ENCODE measurements around the gene SMIM43.
"Not testable (repeated sequence)": the region's sequence is repeated elsewhere in the genome, so short reads cannot be mapped to it uniquely, and the experiment has no call there.

SMIM43 gene

DNA sequence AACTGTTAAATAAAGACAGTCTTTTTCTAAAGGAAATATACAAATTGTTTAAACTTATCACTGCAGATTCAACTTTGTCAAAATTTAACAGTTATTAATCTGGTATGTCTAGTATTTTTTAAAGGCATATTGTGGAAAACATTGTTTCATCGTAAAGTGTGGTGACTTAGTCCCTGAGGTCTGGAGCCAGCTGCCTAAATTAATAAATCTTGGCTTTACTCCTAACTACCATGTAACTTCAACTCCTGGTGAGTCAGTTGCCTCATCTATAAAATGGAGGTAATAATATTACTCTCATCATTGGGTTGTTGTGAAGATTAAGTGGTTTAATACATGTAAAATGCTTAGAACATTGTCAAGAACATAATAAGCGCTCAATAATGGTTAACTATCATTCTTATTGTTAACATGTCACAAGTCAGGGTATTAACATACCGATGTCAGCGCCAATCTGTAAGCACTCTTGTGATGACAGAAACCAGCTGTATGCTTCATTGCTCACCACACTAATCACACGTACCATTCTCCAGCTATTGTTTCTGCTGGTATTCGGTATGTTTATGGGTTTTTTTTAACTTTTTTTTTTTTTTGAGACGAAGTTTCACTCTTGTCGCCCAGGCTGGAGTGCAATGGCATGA is 14.1 kb upstream of the SMIM43 start:
- DNase-seq = no peak

DNA sequence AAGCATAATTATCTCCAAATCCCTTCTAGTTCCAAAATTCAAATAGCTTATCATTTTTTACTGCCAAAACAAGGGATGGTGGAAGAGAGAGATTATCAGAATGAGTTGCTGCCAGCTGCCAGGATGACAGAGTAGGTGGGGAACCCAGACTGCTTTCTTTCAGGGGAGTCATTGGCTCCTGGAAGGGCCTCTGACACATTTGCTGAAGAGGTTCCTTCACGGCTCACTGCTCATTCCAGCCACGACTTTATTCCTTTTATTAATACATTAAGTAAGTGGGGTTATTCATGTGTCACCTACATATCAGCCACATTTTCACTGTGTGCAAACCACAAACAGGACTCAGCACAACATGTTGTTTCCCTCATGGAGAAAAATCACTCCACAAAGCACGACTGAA is 12.7 kb upstream of the SMIM43 start:
- no peak for DNase-seq

DNA sequence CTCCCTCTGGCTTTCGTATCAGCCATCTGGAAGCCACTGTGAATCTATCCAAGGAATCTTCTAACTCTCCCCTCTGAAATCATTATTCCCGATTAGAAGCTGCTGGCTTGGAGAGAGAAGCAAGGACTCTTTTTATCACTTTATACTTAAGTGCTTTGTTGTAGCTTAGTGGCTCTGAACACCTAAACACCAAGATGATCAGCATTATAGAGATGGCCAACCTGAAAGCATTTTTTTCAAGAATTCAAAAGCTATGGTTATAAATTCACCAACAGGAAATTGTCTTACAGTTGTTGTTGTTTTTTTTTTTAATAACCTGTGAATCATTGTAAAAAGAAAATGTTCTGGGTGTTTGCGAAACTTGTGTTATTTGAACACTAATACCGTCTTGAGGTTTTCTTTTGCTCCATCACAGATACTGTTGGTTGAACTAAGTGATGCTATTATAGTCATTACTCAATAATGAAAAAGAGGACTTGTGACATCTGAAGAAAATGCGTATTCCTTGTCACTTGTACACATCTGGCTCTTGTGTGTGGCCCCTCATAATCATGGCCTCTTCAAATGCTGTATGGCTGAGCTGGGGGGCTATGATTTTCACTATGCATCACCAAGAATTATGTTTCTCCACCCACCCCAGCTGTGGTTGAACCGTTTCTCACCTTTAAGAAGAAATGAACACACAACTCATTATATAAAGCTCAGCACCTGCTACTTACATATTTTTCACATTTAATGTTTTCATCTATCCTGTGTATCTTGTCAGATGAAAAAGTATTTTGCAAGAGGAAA is 11.8 kb upstream of the SMIM43 start:
- DNase-seq = no peak

DNA sequence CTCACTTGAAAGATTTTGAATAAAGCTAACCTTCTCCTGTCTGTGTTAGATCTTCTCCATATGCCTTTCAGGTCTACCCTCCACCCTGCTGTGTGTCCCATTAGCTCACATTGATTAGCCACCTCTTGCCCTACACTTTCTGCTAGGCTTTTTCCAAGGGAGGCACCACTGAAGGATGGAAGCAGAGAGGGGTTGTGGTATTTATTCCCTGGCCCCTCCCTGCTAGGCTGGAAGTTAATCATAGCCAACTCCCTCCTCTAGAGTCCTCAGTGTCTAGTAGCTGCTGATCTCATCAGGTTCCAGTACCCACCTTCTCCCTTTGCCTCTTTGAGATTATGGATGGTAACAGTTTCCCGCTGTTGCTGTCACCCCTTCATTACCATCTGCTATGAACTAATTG is 8.9 kb upstream of the SMIM43 start:
- DNase-seq = no peak

DNA sequence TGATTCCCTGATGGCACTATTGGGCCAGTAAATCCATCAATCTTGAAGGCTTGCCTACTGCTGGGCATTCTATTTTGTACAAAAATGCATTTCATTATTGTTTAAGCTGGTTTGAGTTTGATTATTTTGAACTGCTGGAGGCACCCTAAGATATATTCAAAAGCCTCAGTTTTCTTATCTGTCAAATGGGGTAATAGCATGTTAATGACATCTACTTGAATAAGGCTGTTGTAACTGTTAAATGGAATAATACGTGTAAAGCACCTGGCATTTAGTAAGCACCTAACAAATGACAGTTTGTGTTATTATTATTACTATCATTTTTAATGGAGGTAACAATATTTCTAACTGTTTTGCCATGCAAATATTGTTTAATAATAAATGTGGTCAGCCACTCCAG is 6.9 kb upstream of the SMIM43 start:
- DNase-seq = no peak

DNA sequence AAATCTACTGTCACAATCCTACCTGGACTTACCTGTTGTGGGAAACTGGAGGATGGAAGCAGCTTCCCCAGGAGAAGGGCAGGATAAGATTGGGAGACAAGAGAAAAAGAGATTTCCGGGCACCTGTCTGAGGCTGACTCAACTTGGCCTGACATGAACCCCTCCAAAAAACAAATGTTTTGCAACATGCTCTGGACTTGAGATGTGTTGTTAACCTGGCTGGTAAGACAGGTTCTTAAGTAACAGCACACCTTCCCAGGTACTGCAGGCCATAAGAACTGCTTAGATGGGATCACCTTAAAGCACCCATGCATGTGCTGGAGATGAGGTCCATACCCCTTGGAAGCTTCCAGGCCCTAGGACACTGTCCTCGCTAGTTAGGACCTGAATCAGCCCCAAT is 4.4 kb upstream of the SMIM43 start:
- no peak for DNase-seq

DNA sequence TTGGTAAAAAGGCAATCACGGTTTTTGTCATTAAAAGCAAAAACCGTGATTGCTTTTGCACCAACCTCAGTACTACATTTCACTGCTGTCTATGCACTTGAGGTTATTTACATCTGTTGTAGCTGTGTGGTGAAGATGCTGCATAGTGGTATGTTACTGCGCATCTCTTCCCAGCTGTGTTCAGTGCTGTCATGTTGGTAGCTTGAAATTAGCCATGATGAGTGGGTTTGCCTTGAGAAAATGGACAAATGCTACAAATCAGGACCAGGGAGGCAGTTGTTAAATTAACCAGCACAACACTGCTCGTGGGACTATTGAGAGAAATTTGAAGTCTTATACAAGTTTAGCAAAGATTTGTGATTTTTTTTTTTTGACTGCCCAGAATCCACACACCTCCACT is 2.2 kb upstream of the SMIM43 start:
- no peak for DNase-seq

DNA sequence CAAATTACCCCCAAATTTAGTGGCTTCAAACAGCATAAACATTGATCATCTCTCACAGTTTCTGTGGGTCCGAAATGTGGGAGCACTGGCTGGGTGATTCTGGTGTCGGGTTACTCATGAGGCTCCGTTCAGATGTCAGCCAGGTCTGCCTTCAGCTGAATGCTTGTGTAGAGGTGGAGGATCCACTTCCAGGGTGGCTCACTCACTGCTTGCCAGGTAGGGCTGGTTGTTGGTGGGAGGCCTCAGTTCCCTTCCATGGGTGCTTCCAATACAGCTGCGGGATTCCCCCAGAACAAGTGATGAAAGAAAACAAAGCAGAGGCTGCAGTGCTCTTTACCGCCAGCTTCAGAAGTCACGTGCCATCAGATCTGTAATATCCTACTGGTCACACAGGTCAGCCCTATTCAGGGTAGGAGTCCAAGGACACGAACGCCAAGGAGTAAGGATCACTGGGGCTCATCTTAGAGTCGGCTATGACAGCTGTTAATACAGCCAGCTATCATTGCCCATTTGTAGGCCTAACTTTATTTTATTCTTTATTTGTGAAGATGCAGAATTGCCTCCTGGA is 1.1 kb upstream of the SMIM43 start:
- DNase-seq = no peak

DNA sequence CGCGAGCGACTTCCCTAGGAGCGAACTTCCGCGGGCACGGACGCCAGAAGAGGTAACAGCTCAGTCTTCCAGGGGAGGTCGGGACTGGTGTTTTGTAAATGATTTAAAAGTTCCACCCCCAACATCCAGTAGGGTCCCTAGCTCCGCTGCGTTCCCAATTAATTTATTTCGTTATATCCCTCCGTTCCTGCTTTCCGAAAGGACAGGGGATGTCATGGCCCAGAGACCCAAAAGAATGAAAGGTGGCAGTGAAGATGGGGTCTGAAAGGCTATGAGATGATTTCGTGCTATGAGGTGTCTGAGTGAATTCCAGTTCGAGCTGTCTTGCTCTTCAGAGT is 373 bp upstream of the SMIM43 start:
- no peak for DNase-seq

DNA sequence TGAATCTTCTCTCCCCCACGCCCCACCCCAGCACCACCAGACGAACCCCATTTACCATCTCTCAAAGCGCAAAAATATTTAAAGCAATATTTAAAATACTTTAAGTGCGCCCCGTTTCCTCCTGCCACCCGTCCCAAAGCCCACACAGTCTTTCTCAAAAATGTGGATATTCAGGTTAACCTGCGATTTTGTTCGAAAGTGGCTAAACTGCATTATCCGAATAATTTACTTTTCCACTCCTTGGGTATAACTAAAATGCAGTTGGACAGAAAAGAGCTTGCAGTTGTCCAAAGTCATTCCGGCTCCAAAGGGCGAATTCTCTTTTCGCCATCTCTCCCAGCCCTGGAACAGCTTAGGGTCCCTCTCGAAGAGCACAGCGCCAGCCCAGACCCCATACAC is 662 bp downstream of the SMIM43 start:
- no peak for DNase-seq

DNA sequence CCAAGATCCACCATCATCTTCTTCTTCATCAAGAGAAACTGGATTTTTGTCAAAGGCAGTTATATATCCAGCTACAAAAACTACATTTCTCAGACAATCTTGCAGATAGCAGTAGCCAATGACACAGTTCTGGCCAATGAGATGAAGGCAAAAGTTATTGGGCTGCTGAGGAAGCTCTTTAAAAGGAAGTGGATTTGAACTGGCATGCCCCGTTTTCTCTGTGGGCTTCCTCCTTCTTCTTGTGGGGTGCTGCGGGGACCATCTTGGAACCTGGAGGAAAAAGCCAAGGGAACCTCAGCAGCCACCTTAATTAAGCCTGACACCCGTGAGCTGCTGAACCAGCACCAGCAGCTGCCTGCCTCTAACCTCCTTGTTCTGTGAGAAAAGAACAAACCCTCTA is 4.8 kb downstream of the SMIM43 start:
- DNase-seq = no peak

DNA sequence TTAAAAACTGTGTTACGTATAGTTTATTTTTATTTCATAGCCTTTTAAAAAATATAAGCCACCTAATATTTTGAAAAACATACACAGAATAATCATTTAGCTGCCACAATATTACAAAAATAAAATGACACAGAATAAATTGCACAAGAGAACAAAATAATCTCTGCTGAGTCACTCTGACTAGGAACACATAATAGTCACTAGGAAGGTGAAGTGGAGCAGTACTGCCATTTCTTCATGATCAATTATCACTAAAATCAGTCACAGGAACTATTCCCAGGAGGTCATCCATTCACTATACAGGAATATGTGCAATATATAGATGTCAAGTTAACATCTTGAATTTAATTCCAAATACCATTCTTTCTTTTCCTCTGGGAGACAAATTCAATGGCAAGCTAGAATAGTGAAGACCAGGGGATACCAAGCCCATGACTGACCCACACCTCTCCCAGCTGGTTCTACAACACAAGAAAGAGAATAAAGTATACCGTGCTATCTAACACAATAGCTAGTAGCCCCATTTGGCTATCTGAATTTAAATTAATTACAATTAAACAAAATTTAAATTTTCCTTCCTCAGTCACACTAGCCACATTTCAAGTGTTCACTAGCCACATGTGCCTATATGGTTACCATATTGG is 5.9 kb downstream of the SMIM43 start:
- no peak for DNase-seq

DNA sequence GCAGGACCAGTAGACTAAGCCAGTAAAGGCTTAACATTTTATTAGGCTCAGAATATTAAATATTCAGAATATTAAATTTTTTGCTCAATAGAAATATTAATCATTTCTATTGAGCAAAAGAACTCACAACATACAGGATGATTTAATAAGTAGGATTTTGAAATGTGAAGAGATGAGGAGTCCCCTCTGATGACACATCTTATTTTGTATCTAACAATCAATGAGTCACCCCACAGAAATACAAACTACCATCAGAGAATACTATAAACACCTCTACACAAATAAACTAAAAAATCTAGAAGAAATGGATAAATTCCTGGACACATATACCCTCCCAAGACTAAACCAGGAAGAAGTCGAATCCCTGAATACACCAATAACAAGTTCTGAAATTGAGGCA is 12.8 kb downstream of the SMIM43 start:
- not testable (repeated sequence) for DNase-seq

DNA sequence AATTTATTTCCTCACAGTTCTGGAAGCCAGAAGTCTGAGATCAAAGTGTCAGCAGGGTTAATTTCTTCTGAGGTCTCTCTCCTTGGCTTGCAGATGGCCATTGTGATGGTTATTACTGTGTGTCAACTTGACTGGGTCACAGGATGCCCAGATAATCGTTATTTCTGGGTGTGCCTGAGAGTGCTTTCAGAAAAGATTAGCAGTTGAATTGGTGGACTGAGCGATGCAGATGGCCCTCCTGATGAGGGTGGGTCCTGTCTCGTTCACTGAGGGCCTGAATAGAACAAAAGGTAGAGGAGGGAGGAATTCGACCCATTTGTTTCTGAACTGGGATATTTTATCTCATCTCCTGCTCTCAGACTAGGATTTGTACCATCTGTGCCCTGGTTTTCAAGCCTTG is 15.7 kb downstream of the SMIM43 start:
- DNase-seq = no peak

DNA sequence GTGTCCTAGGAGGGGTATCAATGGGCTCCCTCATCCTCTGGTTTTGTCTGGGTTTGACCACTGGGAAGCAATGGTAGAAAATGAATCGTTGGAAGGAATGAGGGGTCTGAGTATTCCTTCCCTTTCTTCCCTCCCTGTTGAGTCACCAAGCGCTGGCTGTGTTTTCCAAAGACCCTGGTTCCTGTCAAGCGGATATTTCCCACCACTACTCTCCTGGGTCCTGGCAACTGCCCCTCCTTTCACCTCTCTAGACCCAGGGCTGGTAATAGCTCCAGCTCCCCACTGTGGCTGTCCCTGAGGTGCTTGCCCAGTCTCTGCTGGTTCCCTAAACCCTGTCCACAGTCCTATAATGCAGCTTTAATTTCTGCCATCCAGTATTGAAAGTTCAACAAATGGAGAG is 22.2 kb downstream of the SMIM43 start:
- no peak for DNase-seq

DNA sequence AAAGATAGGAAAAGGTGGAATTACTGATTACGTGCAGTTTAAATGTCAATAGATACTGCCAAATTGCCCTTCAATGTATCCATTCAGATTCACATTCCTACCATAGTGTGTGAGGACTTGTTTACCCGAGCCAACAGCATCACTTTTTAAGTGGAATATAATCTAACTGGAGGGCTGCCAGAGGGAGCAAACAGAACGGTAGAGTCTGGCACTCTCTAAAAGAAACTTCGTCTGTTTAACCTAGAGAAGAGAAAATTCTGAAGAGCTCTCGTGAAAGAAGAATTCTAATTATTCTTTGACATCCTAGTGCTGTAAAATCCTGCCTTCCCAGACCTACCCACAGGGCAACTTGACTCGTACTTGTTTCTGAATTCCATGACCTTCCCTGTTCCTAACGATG is 23.2 kb downstream of the SMIM43 start:
- DNase-seq = no peak

DNA sequence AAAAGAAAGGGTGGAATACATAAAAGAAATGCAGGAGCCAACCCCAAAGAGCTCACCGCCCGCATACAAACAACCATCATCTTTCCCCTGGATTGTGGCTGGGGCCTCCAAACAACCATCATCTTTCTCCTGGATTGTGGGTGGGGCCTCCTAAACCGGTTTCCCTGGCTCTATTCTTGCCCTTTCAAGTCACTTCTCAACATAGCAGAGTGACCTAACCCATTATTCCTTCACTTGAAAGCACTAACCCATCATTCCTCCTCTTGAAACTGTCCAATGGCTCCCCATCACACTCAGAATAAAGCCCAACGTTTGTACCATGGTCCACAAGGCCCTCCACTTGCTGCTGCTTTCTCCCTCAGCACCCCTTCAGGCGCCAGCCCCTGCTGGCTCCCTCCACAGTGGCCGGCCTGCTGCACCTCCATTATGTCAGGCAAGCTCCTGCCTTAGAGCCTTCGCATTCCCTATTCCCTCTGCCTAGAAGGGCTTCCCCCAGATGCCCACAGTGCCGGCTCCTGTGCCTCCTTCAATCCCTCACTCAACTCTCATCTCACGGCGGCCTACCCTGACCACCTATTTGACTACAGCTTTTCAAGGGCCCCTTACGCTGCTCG is 24.1 kb downstream of the SMIM43 start:
- no peak for DNase-seq

DNA sequence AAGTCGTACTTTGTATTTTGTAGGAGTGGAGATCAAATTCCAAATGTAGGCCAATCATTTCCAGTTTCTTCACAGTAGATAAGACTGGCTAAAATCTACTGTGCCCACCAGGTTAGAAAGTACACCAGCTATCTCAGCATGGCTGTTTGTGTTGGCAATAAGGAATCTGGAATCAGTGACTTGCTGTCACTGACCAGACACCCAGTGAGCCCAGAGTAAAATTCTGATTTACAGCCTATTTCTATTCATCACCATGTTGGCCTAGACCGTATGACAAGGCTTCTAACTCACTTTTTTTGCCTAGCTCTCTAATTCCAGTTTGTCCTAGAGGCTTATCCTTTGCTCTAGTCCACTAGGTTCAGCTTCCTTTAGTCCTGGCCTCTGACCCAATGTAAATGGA is 25.4 kb downstream of the SMIM43 start:
- DNase-seq = no peak

DNA sequence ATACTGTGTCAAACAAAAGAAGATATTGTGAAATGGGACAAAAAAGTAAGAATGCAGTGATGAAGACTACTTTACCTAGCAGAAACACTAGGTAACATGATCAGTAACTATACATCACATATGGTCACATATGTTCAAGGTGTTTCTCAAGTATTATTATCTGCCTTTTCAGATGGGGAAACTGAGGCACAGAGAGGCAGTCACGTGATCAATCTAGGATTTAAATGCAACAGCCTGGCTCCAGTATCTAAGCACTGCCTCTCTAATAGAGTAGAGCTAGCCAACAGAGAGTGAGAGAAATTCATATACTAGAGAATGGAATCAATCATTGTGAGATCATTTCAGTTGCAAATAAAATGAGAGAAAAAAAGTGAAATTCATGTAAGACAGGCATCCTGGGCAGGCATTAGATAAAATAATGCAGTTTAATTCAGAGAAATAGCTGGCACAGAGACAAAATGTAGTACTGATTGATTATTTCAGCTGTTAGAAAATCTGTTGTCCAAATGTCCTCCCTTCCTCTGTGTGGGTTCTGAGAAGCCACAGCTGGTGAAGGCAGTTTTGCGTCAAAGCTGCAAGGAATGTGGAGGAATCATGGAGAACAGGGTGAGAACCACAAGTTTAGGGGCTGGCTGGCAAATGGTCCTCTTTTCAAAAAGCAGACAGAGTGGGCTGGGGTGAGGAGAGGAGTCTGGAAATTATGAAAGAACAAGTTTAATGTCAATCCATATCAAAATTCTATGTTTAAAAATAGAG is 26.0 kb downstream of the SMIM43 start:
- DNase-seq = no peak

DNA sequence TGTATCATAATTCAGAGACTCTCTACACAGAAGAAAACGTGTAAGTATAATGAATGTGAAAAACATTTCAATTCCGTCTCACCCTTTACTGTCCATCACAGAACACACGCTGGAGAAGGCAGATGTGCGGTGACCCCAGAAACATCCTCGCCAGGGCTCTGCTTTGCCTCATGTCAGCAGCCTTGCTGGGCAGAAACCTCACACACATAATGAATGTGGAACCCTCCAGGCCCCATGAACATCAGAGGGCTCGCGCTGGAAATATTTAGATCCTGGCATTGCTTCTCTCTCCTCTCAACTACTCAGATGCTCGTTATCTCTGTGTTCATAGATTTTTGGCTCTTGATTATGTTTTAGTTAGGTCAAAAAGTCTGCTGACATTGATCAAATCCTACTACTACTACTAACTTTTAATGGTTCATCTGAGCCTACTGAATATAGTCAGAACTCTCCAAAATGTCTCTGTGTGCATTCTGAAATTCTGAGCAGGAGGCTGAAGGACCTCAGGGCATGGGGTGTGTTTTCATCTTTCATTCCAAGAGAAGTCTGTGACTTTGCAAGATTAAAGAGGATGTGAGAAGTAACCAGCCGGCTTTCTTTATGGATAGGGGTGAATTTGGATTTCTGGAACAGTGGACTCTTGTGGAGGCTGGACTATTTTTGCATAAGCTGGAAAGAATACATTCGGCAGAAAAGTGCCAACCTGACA is 27.0 kb downstream of the SMIM43 start:
- no peak for DNase-seq

DNA sequence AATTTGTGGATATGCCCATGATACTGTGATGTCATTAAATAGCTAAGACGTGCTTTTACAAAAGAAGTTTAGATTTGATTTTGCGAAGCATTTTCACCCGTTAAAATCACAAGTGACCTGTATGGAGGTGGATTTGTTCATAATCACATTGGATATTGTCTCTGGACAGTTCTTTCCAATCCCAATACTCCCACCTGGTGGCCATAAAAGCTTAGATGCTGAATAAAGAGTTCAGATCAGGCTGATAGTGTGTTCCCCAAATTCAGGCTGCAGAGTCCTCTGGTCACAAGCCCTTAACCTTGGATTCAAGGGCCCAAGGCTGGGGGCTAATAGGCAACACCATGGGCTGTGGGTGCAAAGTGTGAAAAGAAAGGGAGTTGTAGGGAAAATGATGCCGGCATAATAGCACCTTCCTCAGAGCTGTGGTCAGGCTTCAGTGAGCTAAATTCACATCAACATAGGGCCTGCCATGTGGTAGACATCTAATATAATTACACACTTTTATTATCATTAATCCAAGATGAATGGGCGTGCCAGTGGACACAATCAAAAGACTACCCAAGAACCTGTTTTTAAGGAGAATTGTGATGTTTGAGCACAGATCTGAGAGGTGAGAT is 28.1 kb downstream of the SMIM43 start:
- DNase-seq = peak; percentile 25

DNA sequence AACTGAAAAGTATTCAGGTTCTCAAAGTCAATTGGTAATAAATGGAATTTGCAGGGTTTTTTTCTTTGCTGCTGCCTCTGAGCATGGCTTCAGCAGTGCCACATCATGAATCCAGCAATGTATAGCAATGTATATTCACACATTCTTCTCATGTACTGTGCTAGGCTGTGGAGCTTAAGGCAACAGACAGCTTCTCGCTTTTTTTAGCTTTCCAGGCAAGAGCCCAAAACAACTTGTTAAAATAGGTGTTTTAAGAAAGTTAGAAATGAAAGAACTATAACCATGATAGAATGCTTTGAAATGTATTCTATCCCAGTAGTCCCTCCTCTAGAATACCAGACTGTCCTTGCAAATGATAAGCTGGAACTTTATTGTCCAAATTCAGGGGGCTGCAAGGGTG is 30.4 kb downstream of the SMIM43 start:
- no peak for DNase-seq

All from stimulated activated CD4-positive, alpha-beta T cell treated with anti-CD3 and anti-CD28 coated beads, Interleukin-4, amount 100 ng/mL, for 24 hours (primary cell).